ENCODE data around the gene CRYGS.
"Not testable (repeated sequence)": the region's sequence is repeated elsewhere in the genome, so short reads cannot be mapped to it uniquely, and the experiment has no call there.

Gene CRYGS

GRCh38 chr3:186519021-186519658 lies 25.0 kb downstream of the CRYGS start:
- DNase-seq (ENCODE audit: low read depth), result peak; percentile 20

GRCh38 chr3:186517218-186517617 lies 27.0 kb downstream of the CRYGS start:
- DNase-seq (ENCODE audit: low read depth), result no peak

- no peak for DNase-seq (ENCODE audit: low read depth)
Observed at GRCh38 chr3:186516646-186517045, 27.5 kb downstream of the CRYGS start.

GRCh38 chr3:186515125-186515524 lies 29.1 kb downstream of the CRYGS start:
- no peak for DNase-seq (ENCODE audit: low read depth)

- no peak for DNase-seq (ENCODE audit: low read depth)
Observed at GRCh38 chr3:186514296-186515002, 29.7 kb downstream of the CRYGS start.

- no peak for DNase-seq (ENCODE audit: low read depth)
Observed at GRCh38 chr3:186513386-186513785, 30.8 kb downstream of the CRYGS start.

DNA sequence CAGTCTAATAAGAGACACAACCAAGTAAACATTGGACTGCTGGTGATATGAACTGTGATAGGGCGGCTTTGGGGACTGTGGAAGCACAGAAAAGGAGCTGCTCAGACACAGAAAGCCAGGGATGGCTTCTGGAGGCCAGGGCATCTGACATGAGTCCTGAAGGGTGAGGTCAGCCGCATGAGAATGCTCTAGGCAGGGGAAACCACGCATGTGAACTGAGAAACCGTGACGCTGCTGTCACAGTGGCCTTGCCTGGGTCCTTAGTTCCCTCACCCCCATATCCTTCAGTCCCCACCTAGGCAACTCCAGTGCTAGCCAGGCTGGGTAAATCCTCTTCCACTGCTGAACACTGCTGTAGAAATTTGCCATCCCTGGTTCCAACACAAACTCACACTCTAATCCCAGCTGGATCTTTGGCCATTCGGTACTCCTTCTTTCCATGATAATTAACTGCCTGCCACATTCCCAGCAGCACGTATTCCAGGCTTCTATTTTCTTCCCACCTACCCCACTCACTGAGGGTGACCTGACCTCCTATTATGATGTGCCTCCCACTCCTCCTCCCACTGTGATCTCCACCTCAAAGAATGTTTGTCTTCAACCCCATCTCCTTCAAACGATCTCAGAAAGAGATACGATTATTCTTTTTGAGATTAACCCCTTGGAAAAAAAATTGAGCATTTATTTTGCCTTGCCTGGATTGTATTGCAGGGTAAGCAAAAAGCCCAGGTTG lies 31.4 kb downstream of the CRYGS start:
- no peak for DNase-seq (ENCODE audit: low read depth)

- no peak for DNase-seq (ENCODE audit: low read depth)
Observed at GRCh38 chr3:186511702-186512101, 32.5 kb downstream of the CRYGS start.

- DNase-seq (ENCODE audit: low read depth), result no peak
Observed at GRCh38 chr3:186511245-186511644, 32.9 kb downstream of the CRYGS start.

GRCh38 chr3:186510374-186511079 lies 33.7 kb downstream of the CRYGS start:
- DNase-seq (ENCODE audit: low read depth), result no peak

DNA sequence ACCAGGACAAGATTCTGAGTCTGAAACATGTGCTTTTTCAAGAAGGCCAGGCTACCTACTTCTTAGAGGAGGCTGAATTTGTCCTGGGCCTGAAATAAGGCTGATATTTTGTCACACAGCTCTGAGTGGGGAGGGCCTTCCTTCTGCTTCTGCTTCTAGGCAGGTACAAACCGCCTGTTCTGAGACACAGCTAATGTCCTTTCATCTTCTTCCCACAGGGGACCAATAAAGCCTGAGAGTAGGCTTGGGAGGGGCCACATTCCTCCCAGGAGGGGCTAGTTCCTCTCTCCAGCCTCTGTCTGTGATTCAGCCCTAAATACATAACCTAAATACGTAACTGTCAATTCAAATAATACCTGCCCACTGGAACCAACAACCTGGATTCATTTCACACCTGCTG lies 34.8 kb downstream of the CRYGS start:
- no peak for DNase-seq (ENCODE audit: low read depth)

DNA sequence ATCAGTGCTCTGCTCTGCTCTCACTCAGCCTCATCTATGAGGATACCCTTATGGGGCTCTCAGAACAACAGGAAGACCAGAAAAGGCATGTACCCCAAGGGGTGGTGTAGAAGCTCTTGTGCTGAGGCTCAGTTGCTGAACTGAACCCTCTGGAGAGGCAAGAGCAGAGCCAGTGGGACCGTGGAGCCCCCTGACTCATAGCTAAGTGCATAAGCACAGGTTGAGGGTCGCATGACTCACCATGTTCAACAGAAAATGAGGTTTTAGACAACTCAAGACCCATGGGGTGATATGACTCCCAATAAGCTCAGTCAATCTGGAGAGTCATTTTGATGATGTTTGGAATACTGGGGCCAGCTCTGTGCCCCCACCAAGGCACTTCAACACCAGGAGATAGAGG lies 37.3 kb downstream of the CRYGS start:
- DNase-seq (ENCODE audit: low read depth), result no peak

- no peak for DNase-seq (ENCODE audit: low read depth)
Observed at GRCh38 chr3:186506191-186506739, 37.9 kb downstream of the CRYGS start.

GRCh38 chr3:186502966-186503712 lies 41.0 kb downstream of the CRYGS start:
- no peak for DNase-seq (ENCODE audit: low read depth)

GRCh38 chr3:186502138-186502948 lies 41.8 kb downstream of the CRYGS start:
- no peak for DNase-seq (ENCODE audit: low read depth)

DNA sequence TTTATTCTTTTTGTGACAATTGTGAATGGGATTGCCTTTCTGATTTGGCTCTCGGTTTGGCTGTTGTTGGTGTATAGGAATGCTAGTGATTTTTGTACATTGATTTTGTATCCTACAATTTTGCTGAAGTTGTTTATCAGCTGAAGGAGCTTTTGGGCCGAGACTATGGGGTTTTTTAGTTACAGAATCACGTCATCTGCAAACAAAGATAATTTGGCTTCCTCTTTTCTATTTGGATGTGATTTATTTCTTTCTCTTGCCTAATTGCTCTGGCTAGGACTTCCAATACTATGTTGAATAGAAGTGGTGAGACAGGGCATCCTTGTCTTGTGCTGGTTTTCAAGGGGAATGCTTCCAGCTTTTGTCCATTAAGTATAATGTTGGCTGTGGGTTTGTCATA lies 44.2 kb downstream of the CRYGS start:
- DNase-seq (ENCODE audit: low read depth), result not testable (repeated sequence)

GRCh38 chr3:186498022-186498421 lies 46.2 kb downstream of the CRYGS start:
- not testable (repeated sequence) for DNase-seq (ENCODE audit: low read depth)

GRCh38 chr3:186497608-186498007 lies 46.6 kb downstream of the CRYGS start:
- DNase-seq (ENCODE audit: low read depth), result no peak

DNA sequence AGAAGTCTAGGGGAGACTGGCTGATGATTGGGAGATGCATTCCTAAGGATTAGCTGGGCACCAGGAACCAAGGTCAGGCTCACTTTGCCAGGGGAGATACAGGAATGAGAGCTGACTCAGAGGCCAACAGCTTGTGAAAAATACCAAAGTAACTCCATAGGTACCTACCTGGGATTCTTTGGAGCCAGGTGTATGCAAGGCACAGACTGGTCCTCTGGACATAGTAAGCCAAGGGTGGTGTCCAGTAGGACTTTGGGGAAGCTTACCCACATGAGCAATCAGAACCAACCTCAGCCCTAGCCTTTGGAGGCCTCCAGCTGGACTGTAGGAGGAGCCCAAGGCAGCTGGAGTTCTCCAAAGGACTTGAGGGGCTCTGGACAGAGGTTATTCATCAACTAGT lies 47.5 kb downstream of the CRYGS start:
- no peak for DNase-seq (ENCODE audit: low read depth)

- no peak for DNase-seq (ENCODE audit: low read depth)
Observed at GRCh38 chr3:186496016-186496415, 48.2 kb downstream of the CRYGS start.

All from stimulated activated CD8-positive, alpha-beta memory T cell treated with anti-CD3 and anti-CD28 coated beads, Interleukin-15, amount 100 ng/mL, for 1 hour (primary cell).